Upper lobe of left lung (tissue), 4 donors: Measurements from ENCODE around the gene NUP85.

Experiments used
- EP300 ChIP-seq, 4 donors: sonication (generic); formaldehyde crosslinking; IDR thresholded peaks; one replicate each; pipeline ENCODE4 v1.5.1; 2017; ENCODE audit warnings: antibody characterized with exemption in 4 of 4, control low read depth in 2 of 4
- POLR2A ChIP-seq, 4 donors: fragments of 450-650 bp; IDR thresholded peaks; one replicate each; pipeline ENCODE4 v1.5.1; 2016 to 2017; ENCODE audit warnings: antibody characterized with exemption in 4 of 4, mild to moderate bottlenecking in 2 of 4
- POLR2AphosphoS5 ChIP-seq, 2 donors: sonication (generic); formaldehyde crosslinking; IDR thresholded peaks; one replicate each; pipeline ENCODE4 v1.5.1; 2017; ENCODE audit warnings: antibody characterized with exemption in 2 of 2
- TF ChIP-seq, protein P1 (sequence below), 6 experiments: fragments of 450-650 bp in 4 of 6; fragments of 200-600 bp in 2 of 6; sonication (generic) in 2 of 6; IDR thresholded peaks; one replicate each; pipeline ENCODE4 v1.5.1; 2016 to 2019; ENCODE audit warnings: antibody characterized with exemption in 6 of 6

DNA sequence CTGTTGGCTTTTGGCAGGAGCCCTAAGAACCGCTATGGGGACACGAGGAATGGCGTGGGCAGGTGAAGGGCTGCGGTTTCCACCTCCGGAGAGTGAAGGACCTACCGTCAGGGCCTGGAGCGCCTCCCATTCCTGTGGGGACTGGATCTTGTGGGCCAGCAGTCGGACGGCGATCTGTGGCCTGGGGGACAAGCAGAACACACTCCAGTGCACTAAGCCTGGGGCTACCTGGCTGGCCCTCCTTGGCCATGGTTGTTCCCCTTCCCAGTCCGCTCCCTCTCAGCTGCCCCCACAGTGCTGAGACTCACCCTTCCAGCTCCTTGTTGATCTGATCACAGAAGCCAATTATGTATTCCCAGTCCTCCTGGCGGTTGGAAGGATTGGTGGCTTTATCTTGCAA is 40.9 kb downstream of the NUP85 start:
- TF ChIP-seq POLR2A (IDR thresholded peaks at IDR 0.05) (no peak), EP300 (IDR thresholded peaks at IDR 0.05) (no peak), POLR2AphosphoS5 (IDR thresholded peaks at IDR 0.05) (no peak)
- TF ChIP-seq, protein P1, sequence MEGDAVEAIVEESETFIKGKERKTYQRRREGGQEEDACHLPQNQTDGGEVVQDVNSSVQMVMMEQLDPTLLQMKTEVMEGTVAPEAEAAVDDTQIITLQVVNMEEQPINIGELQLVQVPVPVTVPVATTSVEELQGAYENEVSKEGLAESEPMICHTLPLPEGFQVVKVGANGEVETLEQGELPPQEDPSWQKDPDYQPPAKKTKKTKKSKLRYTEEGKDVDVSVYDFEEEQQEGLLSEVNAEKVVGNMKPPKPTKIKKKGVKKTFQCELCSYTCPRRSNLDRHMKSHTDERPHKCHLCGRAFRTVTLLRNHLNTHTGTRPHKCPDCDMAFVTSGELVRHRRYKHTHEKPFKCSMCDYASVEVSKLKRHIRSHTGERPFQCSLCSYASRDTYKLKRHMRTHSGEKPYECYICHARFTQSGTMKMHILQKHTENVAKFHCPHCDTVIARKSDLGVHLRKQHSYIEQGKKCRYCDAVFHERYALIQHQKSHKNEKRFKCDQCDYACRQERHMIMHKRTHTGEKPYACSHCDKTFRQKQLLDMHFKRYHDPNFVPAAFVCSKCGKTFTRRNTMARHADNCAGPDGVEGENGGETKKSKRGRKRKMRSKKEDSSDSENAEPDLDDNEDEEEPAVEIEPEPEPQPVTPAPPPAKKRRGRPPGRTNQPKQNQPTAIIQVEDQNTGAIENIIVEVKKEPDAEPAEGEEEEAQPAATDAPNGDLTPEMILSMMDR (IDR thresholded peaks at IDR 0.05): no peak
